NCI-H345 treated with DMSO at 0.1 percent for 48 hours (cell line): ENCODE data around the gene TCN1.
"Not testable (repeated sequence)": the region's sequence is repeated elsewhere in the genome, so short reads cannot be mapped to it uniquely, and the experiment has no call there.

Source experiments
- DNase-seq: peaks from one replicate; lab custom pipeline; 2025; ENCODE audit not compliant: unreplicated experiment; lab: John Stamatoyannopoulos, UW

The TCN1 gene, protein sequence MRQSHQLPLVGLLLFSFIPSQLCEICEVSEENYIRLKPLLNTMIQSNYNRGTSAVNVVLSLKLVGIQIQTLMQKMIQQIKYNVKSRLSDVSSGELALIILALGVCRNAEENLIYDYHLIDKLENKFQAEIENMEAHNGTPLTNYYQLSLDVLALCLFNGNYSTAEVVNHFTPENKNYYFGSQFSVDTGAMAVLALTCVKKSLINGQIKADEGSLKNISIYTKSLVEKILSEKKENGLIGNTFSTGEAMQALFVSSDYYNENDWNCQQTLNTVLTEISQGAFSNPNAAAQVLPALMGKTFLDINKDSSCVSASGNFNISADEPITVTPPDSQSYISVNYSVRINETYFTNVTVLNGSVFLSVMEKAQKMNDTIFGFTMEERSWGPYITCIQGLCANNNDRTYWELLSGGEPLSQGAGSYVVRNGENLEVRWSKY

DNA sequence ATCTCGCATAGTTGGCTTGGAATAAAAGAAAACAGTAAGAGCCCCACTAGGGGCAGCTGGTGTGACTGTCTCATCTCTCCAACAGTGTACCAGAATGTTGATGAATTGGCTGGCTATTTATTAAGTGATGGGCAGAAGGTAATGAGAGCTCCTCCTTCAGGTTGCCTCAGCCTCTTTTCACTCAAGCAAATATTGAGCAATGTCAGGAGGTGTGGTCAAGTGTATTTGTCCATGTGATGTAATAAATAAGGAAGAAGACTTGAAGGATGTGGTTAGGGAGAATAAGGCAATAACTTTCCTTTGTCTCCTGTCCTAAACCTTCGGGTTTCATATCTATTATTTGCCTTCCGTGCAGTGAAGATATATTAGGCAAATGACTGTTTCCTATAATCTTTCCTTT, at the start of gene TCN1:
Gene TCN1 (minus strand): TSS at position 91 of the 400 bp plus-strand sequence. CDS start 17 bp downstream, at position 74.
- DNase-seq, result no peak

DNA sequence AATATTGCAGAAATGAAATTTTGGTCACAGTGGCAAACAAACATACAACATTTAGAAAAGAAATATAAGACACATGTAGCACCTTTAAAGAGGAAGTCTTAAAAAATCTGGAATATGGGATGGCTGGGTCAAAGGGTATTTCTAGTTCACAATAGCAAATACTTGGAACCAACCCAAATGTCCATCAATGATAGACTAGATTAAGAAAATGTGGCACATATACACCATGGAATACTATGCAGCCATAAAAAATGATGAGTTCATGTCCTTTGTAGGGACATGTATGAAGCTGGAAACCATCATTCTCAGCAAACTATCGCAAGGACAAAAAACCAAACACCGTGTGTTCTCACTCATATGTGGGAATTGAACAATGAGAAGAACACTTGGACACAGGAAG, 37.3 kb upstream of the TCN1 start:
- not testable (repeated sequence) for DNase-seq

DNA sequence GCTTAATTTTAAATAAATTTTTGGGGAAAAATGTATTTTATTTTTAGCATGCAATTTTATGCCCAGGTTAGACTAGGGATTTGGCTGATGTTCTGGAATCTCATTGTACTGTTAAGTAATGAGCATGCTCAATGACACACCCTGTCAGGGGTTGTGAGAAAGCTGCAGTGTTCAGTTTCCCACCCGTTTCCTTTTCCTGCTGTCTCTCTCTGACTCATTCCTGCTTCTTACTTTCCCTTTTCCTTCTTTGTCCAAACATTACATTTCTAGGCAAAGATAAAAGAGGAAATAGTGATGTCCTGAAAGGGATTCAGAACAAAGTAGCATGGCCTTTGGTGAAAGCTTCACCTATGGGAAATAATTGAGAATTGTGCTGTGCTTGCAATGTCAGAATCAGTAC, 35.0 kb upstream of the TCN1 start:
- no peak for DNase-seq

DNA sequence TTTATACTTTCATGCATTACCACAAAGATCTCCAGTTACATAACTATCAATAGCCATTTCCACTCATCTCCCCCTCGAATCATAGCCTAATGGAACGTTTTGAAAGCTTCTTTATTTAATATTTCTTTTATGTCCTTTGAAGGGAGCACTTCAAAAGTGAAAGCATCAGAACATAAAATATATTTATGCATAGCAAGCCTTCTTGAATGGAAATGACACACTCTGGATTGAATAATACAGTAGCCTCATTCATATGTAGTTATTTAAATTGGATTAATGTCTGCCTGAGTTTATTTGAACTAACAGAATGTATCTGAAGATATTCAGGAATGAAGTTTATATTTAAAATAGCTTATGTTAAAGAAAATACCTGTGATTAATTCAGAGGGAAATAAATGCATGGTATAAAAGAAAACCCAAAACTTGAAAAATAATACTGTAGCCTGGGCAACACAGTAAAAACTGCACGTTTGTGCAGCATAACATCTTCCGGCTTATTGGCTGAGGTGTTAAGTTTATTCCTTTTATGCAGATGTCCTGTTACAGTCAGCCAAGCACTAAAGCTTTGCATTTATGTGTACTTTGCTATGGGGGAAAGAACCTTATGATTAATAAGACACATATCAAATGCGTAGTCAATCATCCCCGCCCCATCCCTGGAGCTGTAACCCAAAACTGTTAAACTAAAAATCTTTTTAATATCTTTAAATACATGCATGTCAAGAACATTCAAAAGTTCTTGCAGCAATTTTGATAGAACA, 34.3 kb upstream of the TCN1 start:
- no peak for DNase-seq

DNA sequence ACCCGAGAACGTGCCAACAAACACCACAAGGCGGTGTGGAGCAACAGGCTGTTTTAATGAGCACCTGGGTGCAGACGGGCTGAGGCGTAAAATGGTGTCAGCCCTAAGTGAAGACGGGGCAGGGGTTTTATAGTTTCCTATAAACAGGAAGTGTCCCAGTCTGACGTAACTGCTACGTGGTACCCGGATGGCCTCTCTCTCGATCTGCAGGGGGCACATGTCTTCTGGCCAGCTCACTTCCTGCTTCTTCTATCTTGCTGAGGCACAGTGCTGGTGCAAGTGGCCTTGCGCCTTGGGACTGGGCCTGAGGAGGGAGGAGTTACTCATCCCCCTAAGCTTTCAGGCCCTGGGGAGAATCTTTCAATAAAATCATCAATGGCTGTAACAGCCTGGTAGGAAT, 33.2 kb upstream of the TCN1 start:
- DNase-seq, result no peak

DNA sequence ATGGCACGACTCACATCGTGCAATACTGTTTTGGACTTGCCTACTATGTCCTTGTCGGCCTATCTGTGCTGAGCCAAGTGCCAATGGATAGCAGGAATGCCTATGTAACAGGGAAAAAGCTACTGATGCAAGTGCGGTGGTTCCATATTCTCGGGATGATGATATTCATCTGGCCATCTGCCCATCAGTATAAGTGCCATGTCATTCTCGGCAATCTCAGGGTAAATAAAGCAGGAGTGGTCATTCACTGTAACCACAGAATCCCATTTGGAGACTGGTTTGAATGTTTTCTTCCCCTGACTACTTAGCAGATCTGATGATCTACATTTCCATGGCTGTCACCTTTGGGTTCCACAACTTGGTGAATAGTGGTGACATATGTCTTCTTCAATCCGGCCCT, 32.4 kb upstream of the TCN1 start:
- DNase-seq, result no peak

DNA sequence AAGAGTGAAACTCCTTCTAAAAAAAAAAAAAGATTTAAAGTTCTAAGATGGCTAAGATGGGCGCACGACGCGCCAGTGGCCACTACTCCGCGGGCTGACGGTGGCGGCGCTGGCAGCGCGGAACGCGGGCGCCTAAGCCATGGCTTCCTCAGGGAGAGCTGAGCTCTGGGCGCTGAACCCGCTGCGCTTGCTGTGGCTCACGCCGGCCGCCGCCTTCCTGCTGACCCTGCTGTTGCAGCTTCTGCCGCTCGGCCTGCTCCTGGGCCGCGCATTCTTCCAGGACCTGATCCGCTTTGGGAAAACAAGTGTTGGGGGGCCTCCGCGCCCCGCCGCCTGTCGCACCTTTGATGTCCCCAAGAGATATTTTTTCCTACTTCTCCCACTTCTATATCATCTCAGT, 31.8 kb upstream of the TCN1 start:
- no peak for DNase-seq

DNA sequence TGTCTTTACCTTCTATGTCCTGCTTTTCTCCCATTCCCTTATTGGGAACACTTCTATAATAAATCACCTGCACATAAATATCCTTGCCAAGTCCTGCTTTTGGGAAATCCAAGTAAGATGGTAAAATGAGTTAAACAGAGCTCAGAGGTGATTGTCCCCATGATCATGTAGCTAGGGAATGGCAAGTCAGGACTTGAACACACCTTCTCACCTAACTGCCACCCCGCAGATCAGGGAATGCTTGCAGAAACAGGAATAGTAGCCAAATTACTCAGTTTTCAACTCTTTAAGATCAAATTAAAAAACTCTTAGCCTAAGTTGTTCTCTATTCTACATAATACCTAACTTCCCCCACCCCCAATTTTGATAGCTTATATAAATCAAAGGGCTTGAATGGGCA, 28.3 kb upstream of the TCN1 start:
- no peak for DNase-seq

DNA sequence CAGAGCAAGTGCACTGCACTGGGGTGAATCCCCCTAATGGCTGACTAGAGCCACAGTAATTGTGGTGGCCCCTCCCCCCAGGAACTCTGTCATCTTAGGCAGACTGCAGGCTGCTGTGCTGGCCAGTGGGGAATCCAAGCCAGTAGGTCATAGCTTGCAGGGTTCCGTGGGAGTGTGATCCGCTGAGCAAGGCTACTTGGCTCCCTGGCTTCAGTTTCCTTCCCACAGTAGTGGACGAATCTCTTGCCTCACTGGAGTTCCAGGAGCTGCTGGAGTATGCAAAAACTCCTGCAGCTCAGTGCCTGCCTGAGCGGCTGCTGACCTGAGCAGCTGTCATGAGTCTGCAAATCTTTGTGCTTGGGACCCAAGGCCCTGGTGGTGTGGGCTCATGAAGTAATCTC, 25.5 kb upstream of the TCN1 start:
- no peak for DNase-seq

DNA sequence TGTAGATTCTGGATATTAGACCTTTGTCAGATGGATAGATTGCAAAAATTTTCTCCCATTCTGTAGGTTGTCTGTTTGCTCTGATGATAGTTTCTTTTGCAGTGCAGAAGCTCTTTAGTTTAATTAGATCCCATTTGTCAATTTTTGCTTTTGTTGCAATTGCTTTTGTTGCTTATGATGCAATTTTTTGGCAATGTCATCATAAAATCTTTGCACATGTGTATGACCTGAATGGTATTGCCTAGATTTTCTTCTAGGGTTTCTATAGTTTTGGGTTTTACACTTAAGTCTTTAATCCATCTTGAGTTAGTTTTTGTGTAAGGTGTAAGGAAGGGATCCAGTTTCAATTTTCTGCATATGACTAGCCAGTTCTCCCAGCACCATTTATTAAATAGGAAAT, 20.9 kb upstream of the TCN1 start:
- DNase-seq, result not testable (repeated sequence)

DNA sequence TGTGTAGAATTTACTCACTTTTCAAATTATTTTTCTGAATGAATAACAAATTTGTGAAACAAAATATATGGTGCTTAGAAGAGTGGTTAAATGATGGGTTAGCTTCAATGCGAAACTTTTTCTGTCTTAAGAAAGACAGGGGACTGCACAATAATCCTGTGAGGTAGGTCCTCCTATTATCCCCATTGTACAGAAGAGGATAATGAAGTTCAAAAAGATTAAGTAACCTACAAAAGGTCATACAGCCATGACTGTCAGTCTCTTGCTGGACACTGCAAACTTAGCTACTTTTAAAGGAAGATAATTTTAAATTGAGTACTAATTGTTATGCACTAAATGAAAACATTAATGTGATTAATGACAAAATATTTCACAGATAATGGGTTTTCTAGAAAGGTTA, 17.3 kb upstream of the TCN1 start:
- no peak for DNase-seq

DNA sequence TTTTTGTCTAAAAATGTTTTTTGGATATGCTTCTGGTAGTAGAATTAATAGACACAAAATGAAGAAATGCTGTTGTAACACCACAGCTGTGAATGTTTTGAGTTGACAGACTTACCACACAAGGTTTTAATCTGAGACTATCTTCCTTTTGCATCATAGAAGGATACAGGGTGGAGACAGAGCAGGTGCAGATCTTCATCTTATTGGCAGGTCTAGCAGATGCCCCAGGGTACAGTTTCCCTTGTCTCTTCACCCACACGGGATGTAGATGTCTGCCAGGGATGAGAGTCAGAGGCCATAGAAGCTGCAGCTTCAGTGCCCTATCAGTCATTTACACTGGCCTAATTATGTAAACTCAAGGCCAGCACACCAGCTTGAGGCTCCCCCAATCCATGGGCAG, 13.3 kb upstream of the TCN1 start:
- no peak for DNase-seq

DNA sequence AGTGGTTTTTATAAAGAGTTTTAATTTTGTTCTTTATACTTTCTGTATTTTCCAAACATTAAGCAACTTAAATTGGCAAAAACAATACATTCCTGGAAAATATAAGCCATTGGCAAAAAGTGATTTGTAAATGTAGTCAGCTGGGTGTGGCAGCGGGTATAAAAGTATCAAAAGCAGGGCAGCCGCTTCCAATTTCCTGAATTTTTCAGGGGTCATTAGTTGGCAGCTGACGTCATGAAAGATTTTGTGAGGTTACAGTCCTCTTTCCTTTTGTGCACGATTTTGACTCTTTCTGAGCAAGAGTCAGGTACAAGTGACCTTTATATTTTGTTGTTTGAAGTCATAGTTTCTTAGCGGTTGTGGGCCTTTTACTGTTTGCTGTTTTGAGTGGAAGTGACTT, 12.3 kb upstream of the TCN1 start, which contains the start of gene OOSP3:
Gene OOSP3 (plus strand): TSS at position 208 of the 400 bp plus-strand sequence. CDS start 27 bp downstream, at position 235.
- no peak for DNase-seq

DNA sequence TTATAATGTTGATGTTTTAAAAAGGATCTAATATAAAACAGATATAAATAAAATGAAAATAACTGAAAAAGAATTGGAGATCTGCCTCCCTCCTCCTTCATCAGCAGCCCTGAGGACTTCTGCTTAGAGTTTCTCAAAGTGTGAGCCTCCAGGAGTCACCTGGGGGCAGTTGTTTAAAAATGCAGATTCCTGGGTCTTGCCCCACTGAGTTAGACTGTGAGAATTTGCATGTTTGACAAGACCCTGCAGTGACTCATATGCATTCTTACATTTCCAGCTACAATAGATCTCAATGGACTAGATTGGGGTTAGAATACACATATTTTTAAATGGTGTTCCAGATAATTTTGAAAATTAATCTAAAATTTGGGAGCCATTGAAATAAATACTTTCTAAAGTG, 11.5 kb upstream of the TCN1 start:
- DNase-seq, result no peak

DNA sequence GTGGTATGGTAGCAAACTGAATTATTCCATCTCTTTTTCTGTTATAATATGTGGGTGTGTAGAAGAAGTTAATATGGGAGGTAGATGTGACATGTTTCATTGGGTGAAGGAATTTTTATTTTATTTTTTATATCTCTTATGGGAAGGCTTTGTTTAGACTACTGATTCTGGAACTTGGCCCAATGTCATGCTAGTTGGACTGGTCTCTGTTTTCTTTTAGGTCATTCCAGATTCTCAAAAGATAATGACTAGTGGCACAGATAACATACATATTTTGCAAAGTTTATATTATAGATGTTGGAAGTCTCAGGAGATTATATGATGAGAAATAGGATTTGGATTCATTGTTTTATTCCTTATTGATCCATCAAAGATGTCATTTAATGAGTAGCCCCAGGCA, 11.0 kb upstream of the TCN1 start:
- no peak for DNase-seq

DNA sequence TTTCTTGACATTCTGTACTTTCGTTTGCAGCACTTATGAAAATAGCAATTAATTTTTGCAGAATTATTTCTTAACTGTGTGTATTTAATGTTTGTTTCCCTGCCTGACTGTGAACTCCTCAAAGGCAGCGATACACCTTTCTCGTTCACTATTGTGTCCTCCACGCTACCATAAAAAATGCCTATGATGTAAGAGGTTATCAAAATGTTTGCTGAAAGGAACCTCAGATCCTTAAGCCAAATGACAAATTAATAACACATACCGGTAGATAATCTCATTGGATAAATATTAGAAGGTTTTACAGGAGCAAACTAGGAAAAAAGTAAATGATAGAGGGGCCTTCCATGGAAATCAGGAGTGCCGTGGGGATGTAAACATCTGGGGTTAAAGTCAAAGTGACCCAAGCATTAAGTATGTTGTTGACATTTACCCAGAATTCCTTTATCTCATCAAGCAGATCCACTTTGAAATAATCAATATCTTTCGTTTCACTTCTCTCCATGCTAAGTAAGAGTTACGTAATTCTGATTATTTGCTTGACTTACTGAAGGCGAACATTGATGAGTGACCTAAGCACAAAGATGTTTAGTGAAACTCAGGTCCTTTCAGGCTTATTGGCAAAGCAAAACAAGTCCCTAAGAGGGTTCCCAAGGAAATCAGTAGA, 9.7 kb upstream of the TCN1 start:
- DNase-seq, result no peak

DNA sequence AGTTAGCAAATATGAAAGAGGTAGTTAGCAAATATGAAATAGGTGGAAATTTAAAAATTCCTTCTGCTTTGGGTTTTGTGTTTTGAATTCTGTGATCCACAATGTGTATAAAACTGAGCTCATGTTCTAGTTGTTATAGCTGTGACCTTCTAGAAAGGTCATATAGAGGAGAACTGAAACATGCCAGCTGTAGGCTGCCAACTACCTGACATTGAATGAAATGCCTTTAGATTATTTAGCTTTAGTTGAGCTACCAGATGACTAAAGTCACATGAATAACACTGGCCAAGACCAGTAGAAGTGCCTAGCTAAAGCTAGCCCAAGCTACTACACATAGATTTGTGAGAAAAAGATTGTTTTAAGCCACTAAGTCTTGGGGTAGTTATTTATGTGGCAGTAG, 5.8 kb upstream of the TCN1 start:
- DNase-seq, result no peak

DNA sequence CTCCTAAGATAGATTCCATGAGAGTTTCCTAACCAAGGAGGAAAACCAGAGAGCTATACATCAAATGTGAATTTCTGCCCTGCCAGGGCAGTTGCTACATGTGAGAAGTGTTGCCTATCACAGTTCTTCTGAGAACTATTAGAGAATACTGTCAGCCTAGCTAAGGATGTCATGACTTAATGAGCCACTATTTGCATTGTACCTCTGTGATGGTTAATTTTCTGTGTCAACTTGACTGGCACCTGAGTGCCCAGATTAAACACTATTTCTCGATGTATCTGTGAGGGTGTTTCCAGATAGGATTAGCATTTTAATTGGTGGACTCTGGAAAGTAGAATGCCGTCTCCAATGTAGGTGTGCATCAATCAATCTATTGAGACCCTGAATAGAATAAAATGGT, 1.7 kb upstream of the TCN1 start:
- DNase-seq, result no peak

DNA sequence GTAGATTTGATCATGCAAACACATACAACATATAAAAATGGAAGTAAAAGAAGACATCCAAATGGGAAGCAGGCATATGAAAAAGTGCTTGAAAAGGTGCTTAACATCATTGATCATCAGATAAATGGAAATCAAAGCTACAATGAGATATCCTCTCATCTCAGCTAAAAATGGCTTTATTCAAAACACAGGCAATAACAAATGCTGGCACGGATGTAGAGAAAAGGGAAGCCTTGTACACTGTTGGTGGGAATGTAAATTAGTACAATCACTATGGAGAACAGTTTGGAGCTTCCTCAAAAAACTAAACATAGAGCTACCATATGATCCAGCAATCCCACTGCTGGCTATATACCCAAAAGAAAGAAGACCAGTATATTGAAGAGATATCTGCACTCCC, 549 bp upstream of the TCN1 start:
- DNase-seq, result no peak

DNA sequence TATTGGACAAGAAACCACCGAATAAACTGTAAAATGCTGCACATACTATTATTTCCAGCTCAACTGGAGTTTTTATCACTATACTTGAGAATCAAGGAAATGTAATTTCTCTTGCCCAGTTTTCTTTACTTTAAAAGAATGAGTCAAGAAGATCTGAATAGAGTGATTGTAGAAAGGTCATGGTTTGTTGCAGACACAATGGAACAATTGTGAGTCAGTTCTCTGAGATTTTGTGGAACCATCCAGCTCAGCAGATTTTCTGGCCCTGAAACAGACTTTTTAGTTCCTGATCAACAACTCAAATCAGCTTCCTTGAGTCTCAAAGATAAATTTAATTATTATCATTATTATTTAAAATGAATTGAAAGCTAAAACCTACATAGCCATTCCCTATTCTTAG, 1.3 kb downstream of the TCN1 start:
- DNase-seq, result no peak

DNA sequence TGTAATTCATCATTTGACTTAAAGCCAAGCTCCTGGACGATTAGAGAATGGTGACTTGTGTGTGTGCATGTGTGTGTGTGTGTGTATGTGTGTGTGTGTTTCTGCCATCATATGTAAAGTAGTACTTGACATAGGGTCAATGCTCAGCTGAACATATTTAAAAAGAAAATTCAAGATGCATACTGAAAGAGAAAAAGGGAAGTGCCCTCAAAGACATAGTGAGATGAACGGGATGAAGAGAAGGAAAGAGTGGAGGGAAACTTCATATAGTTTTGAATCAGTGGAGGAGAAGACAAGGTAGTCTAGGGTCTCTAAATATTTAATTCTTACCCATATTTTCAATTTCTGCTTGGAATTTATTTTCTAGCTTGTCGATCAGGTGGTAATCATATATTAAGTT, 4.0 kb downstream of the TCN1 start:
- no peak for DNase-seq

DNA sequence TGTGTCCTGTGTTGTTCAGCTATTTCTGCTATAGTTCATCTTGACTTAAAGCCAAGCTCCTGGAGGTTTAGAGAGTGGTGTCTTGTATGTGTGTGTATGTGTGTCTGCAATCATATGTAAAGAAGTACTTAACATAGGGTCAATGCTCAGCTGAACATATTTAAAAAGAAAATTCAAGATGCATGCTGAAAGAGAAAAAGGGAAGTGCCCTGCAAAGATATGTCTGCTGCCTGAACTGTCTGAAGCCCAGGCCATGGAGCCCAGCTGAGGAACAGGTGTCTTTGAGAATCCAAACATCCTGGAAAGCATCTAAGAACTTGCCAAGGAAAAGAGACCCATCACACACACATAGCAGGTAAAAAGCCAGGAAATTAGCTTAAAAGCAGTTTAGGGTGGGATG, 6.6 kb downstream of the TCN1 start:
- DNase-seq, result no peak
